A549 treated with AZD2906 at 1 μM for 4 hours (cell line): ENCODE results near the gene DUOXA1. TPM values are rescaled to one million over a fixed set of nuclear protein-coding genes. Genes with fewer than 3 reads are reported as not detected.

Experiments used
- total RNA-seq: library from RNA; stranded (reverse); fragments of 200-300 nt; extraction: Qiagen RNA extraction; gene quantifications from 5 replicates; pipeline ENCODE4 v1.2.3, GENCODE V29; 2022

DUOXA1 gene, protein sequence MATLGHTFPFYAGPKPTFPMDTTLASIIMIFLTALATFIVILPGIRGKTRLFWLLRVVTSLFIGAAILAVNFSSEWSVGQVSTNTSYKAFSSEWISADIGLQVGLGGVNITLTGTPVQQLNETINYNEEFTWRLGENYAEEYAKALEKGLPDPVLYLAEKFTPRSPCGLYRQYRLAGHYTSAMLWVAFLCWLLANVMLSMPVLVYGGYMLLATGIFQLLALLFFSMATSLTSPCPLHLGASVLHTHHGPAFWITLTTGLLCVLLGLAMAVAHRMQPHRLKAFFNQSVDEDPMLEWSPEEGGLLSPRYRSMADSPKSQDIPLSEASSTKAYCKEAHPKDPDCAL
- 0.06 to 0.30 TPM (median 0.09 TPM) in 5 replicates for total RNA-seq

DNA sequence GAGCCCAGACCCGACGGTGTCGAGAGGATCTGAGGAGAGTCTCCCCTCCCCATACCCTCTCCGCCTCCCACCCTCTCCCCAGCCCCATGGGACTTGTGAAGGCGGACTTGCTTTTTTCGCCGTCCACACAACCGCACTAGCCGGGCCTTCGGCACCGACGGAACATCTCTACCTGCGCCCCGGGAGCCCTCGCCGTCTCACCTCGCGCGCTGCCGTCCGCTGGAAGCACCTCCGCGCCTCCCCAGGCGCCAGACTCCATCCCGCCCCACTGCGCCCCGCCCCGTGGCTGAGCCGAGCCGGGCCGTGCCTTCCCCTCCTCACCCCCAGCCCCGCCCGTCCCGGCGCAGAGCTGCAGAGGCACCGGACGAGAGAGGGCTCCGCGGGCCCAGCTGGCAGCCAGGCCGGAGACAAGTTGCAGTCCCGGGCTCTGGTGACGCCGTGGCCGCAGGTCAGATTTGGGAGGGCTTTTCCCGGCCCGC lies at the start of gene DUOXA1, which contains the start of gene DUOX1:
Gene DUOXA1 (minus strand): TSS at position 229 of the 479 bp plus-strand sequence. CDS start 6,865 bp downstream, outside the sequence.
Gene DUOX1 (plus strand): TSS at position 344 of the 479 bp plus-strand sequence. CDS start 1,973 bp downstream, outside the sequence.

DNA sequence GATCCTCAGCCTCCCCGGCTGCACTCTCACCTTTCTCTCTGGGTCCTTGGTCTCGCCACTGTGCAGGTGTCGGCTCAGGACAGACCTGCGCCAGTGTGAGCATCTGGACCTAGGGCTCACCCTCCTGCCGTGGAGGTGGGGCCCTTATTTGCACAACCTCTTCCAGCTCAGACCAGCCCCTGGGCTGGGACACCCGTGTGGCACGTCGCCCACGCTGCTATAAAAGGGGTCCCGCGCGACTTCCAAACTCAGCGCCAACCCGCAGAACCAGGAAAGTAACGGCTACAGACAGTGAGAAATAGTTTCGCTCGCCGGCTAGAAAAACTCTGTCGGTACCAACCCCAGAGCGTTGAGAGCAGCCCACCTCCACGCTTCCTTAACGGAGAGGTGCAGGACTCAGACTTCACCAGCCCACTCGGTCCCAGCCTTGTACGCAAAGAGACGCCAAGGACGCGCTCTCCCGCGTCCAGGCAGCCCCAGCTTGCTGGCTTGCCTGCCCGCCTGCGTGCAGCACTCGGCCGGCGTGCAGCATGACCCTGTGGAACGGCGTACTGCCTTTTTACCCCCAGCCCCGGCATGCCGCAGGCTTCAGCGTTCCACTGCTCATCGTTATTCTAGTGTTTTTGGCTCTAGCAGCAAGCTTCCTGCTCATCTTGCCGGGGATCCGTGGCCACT lies 15.5 kb downstream of the DUOXA1 start, which contains the start of the genes DUOX2 and DUOXA2:
Gene DUOX2 (minus strand): TSS at position 97 of the 675 bp plus-strand sequence. CDS start 761 bp downstream, outside the sequence.
Gene DUOXA2 (plus strand): TSS at position 251 of the 675 bp plus-strand sequence. CDS start 280 bp downstream, at position 531.

Other genes with a start within 250 kb of the DUOXA1 start
- gene TERB2, start 173.2 kb downstream of the DUOXA1 start, total RNA-seq = not detected in 5 replicates
- gene SORD, start 106.7 kb downstream of the DUOXA1 start, total RNA-seq = 28.5 to 35.5 TPM (median 31.3 TPM) in 5 replicates
- gene DUOX2, start 15.7 kb downstream of the DUOXA1 start, total RNA-seq = 0.03 to 0.05 TPM (median 0.03 TPM) in 5 replicates
- not detected in 5 replicates for gene DUOXA2, start 15.6 kb downstream of the DUOXA1 start, total RNA-seq
- 0.05 TPM in 3 of 5 replicates, not detected in the others for gene DUOX1, start 115 bp upstream of the DUOXA1 start, total RNA-seq
- 0.36 to 0.75 TPM (median 0.53 TPM) in 5 replicates for gene SHF, start 58.1 kb upstream of the DUOXA1 start, total RNA-seq
- 0.03 to 0.05 TPM in 2 of 5 replicates, not detected in the others for gene SLC28A2, start 122.4 kb upstream of the DUOXA1 start, total RNA-seq
- gene GATM, start 248.7 kb upstream of the DUOXA1 start, total RNA-seq = 2.3 to 3.4 TPM (median 2.4 TPM) in 5 replicates